ENCODE results near the gene PDLIM7.

Gene PDLIM7

DNA sequence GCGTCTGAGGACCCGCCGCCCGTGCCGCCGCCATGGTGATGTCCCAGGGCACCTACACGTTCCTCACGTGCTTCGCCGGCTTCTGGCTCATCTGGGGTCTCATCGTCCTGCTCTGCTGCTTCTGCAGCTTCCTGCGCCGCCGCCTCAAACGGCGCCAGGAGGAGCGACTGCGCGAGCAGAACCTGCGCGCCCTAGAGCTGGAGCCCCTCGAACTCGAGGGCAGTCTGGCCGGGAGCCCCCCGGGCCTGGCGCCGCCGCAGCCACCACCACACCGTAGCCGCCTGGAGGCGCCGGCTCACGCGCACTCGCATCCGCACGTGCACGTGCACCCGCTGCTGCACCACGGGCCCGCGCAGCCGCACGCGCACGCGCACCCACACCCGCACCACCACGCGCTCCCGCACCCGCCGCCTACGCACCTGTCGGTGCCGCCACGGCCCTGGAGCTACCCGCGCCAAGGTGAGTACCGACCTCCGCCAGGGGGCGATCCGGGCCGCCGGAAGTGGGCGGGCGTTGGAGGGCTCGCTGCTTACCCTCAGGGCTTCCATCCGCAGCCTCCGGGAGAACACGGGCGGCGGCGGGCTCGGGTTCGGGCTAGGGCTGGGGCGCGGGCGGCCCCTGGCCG lies 42.3 kb downstream of the PDLIM7 start:
- TF ChIP-seq CREB1 (IDR thresholded peaks at IDR 0.05; ENCODE audit: low read depth): no peak
- peak; percentile 18; the same call in 1 of the 2 replicates for TF ChIP-seq RAD21 (IDR thresholded peaks at IDR 0.05; ENCODE audit: low read depth)
- TF ChIP-seq, protein P1, sequence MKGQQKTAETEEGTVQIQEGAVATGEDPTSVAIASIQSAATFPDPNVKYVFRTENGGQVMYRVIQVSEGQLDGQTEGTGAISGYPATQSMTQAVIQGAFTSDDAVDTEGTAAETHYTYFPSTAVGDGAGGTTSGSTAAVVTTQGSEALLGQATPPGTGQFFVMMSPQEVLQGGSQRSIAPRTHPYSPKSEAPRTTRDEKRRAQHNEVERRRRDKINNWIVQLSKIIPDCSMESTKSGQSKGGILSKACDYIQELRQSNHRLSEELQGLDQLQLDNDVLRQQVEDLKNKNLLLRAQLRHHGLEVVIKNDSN (IDR thresholded peaks at IDR 0.05): peak; percentile 46
- TF ChIP-seq EGR1 (IDR thresholded peaks at IDR 0.05): peak; percentile 94
- TF ChIP-seq, protein P2, sequence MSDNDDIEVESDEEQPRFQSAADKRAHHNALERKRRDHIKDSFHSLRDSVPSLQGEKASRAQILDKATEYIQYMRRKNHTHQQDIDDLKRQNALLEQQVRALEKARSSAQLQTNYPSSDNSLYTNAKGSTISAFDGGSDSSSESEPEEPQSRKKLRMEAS (IDR thresholded peaks at IDR 0.05): peak; percentile 72
- 0 out of 2 replicates have a peak, but pooled peaks have one; percentile 13 for TF ChIP-seq TCF12 (IDR thresholded peaks at IDR 0.05; ENCODE audit: low read depth)
- TF ChIP-seq TAF1 (IDR thresholded peaks at IDR 0.05; ENCODE audit: low read depth): no peak
- peak; percentile 9; the same call in 1 of the 2 replicates for TF ChIP-seq ZBTB7A (IDR thresholded peaks at IDR 0.05; ENCODE audit: low read depth)

DNA sequence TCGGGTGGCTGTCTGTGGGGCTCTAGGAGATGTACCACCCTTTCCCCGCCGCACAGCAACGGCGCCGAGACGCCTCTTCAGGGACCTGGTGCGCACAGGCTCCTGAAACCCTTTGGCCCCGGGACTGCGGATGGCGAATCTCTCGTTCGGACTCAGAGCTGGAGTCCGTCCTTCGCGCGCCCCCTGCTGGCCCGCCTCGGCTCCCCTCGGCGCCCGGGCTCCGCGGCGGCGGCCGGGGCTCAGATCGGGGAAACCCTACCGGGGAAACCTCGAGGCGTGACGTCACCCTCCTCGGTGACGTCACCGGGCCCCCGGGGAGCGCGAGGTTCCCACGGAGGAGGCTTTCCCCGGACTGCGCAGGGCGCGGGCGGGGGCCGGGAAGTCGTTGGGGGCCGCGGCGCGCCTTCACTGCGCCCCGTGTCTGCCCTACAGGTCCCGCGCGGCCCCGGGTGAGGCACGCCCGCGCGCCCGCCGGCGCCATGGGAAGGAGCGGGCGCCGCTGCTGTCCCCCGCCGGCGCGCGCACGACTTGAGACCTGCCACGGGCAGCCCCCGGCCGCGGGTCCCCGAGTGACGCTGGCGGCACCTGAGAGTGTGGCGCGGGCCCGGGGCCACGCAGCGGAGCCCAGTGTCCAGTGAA lies 42.9 kb downstream of the PDLIM7 start:
- no peak for TF ChIP-seq TAF1 (IDR thresholded peaks at IDR 0.05; ENCODE audit: low read depth)
- TF ChIP-seq NFIC (IDR thresholded peaks at IDR 0.05): no peak
- TF ChIP-seq RAD21 (IDR thresholded peaks at IDR 0.05; ENCODE audit: low read depth): peak; percentile 85
- TF ChIP-seq, protein P2 (IDR thresholded peaks at IDR 0.05): no peak
- TF ChIP-seq EP300 (IDR thresholded peaks at IDR 0.05; ENCODE audit: borderline replicate concordance): no peak; the same call in 1 of the 2 replicates
- TF ChIP-seq, protein P1 (IDR thresholded peaks at IDR 0.05): no peak
- TF ChIP-seq ZBTB7A (IDR thresholded peaks at IDR 0.05; ENCODE audit: low read depth): no peak
- TF ChIP-seq CREB1 (IDR thresholded peaks at IDR 0.05; ENCODE audit: low read depth): peak; percentile 90
- TF ChIP-seq TCF12 (IDR thresholded peaks at IDR 0.05; ENCODE audit: low read depth): peak; percentile 58; the same call in 1 of the 2 replicates
- TF ChIP-seq TEAD4 (IDR thresholded peaks at IDR 0.05): no peak

DNA sequence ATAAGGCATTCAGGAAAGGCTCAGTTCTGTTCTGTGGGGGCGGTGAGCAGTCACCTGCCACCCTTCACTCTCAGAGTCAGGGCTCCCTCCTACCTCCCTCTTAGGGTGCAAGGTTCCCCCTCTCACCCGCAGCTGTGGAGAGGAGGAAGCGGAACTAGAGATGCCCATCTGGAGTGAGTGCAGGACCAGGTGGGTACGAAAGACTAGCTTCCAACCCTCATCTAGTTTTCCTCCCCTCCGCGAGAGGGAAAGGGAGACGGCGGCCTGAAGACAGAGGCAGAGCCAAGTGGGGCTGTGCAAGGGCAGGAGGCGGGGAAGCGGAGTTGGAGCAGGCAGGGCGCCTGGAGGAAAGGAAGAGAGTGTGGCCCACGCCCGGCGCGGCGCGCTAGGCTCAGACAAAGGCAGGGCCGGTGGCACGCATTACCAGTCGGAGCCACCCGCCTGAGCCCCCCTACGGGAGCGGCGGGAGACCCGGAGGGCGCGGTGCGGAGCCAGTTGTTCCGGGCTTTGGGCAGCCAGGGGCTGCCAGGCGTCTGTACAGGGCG lies 43.5 kb downstream of the PDLIM7 start:
- TF ChIP-seq, protein P2 (IDR thresholded peaks at IDR 0.05): no peak
- no peak for TF ChIP-seq FOXM1 (IDR thresholded peaks at IDR 0.05; ENCODE audit: borderline replicate concordance, low read depth)

DNA sequence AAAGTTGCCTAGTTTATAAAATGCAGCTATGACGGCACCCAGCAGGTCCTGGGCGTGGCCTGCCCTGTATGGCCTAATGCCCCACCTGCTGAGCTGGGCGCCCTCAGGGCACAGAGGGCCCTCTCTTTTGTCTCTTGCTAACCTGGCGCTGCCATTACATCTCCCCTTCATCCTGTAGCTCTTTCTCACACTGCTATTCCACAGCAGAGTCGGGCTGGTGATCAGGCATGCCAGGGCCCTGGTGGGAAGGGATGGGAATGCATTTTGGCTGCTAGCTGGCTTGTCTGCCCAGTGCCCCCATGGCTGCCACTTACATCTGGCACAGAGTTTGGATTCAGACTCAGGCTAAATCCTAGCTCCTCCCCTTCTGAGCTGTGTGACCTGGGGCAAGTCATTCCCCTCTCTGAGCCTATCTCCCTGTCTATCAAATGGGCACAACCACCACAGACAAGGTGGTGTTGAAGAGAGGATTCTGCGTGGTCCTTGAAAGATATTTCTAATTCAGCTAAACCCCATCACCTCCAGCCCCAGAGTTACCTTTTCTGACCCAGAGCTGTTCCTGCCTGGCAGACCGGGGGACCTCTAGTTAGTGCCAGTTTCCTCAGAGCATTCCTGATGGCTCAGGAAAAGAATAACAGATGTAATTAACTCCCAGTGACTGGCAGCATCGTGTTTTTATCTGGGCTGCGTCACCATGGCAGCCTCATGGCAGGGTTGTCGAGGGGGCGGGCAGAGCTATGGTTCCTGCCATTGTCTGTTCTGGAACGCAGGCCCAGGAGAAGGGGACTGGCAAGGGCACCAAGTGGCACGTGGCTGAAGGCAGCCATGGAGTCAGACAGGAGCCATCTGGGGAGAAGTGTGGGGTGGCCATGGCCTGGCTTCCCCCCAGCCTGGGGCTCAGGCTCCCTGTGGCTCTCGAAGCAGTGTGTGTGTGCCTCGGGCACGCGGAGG lies 44.4 kb downstream of the PDLIM7 start:
- no peak for TF ChIP-seq CEBPB (IDR thresholded peaks at IDR 0.05)
- TF ChIP-seq FOXM1 (IDR thresholded peaks at IDR 0.05; ENCODE audit: borderline replicate concordance, low read depth): no peak
- TF ChIP-seq, protein P3, sequence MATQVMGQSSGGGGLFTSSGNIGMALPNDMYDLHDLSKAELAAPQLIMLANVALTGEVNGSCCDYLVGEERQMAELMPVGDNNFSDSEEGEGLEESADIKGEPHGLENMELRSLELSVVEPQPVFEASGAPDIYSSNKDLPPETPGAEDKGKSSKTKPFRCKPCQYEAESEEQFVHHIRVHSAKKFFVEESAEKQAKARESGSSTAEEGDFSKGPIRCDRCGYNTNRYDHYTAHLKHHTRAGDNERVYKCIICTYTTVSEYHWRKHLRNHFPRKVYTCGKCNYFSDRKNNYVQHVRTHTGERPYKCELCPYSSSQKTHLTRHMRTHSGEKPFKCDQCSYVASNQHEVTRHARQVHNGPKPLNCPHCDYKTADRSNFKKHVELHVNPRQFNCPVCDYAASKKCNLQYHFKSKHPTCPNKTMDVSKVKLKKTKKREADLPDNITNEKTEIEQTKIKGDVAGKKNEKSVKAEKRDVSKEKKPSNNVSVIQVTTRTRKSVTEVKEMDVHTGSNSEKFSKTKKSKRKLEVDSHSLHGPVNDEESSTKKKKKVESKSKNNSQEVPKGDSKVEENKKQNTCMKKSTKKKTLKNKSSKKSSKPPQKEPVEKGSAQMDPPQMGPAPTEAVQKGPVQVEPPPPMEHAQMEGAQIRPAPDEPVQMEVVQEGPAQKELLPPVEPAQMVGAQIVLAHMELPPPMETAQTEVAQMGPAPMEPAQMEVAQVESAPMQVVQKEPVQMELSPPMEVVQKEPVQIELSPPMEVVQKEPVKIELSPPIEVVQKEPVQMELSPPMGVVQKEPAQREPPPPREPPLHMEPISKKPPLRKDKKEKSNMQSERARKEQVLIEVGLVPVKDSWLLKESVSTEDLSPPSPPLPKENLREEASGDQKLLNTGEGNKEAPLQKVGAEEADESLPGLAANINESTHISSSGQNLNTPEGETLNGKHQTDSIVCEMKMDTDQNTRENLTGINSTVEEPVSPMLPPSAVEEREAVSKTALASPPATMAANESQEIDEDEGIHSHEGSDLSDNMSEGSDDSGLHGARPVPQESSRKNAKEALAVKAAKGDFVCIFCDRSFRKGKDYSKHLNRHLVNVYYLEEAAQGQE (IDR thresholded peaks at IDR 0.05; ENCODE audit: low read depth): no peak
- no peak for TF ChIP-seq YY1 (IDR thresholded peaks at IDR 0.05; ENCODE audit: low read depth)
- TF ChIP-seq, protein P2 (IDR thresholded peaks at IDR 0.05): no peak
- TF ChIP-seq TEAD4 (IDR thresholded peaks at IDR 0.05): no peak
- no peak for TF ChIP-seq TAF1 (IDR thresholded peaks at IDR 0.05; ENCODE audit: low read depth)
- no peak for TF ChIP-seq NFIC (IDR thresholded peaks at IDR 0.05)

DNA sequence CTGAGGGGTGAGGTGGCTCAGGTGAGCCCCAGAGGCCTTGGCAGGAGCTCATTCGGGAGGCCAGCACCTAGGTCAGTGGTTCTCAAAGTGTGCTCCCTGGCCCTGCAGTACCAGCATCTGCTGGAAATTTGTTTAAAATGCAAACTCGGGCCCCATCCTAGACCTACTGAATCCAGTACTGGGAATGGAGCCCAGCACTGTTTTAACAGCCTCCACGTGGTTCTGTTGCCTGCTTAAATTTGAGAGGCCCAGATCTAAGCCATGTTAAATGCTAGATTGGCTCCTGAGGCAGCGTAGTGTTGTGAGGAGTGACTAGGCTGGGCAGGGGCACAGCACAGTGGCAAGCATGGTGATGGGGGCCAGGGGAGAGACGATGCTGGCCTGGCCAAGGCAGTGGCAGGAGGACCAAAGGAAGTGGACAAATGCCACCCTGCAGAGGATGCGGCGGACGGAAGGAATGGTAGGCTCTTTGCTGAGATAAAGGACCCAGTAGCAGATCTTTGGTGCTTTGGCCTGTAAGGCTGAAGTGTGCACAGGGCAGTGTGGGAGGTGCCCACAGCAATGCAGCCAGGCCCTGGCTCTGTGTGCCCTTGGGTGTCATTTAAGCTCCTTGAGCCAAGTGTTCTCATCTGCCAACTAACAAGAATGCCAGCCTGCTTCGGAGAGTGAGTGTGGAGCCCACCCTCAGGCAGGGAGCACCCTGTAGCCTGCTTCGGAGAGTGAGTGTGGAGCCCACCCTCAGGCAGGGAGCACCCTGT lies 46.6 kb downstream of the PDLIM7 start:
- no peak for TF ChIP-seq NFIC (IDR thresholded peaks at IDR 0.05)
- no peak for TF ChIP-seq YY1 (IDR thresholded peaks at IDR 0.05; ENCODE audit: low read depth)
- TF ChIP-seq, protein P2 (IDR thresholded peaks at IDR 0.05): no peak
- TF ChIP-seq TAF1 (IDR thresholded peaks at IDR 0.05; ENCODE audit: low read depth): no peak
- no peak for TF ChIP-seq TEAD4 (IDR thresholded peaks at IDR 0.05)
- TF ChIP-seq TCF12 (IDR thresholded peaks at IDR 0.05; ENCODE audit: low read depth): no peak
- TF ChIP-seq, protein P3 (IDR thresholded peaks at IDR 0.05; ENCODE audit: low read depth): no peak
- TF ChIP-seq EP300 (IDR thresholded peaks at IDR 0.05; ENCODE audit: borderline replicate concordance): no peak
- TF ChIP-seq EGR1 (IDR thresholded peaks at IDR 0.05): no peak
- TF ChIP-seq CREB1 (IDR thresholded peaks at IDR 0.05; ENCODE audit: low read depth): no peak
- no peak for TF ChIP-seq CEBPB (IDR thresholded peaks at IDR 0.05)
- no peak for TF ChIP-seq FOXM1 (IDR thresholded peaks at IDR 0.05; ENCODE audit: borderline replicate concordance, low read depth)
- no peak for TF ChIP-seq ZBTB7A (IDR thresholded peaks at IDR 0.05; ENCODE audit: low read depth)
- TF ChIP-seq, protein P1 (IDR thresholded peaks at IDR 0.05): no peak
- no peak for TF ChIP-seq RAD21 (IDR thresholded peaks at IDR 0.05; ENCODE audit: low read depth)
